HG03097 (cell line): Measurements from ENCODE around the gene ASPRV1.

Source experiments
- ATAC-seq: cut with Tn5 transposase; IDR thresholded peaks from one replicate; pipeline ENCODE4 v1.9.1; 2021; ENCODE audit not compliant: unreplicated experiment, low FRiP score

Gene ASPRV1

DNA sequence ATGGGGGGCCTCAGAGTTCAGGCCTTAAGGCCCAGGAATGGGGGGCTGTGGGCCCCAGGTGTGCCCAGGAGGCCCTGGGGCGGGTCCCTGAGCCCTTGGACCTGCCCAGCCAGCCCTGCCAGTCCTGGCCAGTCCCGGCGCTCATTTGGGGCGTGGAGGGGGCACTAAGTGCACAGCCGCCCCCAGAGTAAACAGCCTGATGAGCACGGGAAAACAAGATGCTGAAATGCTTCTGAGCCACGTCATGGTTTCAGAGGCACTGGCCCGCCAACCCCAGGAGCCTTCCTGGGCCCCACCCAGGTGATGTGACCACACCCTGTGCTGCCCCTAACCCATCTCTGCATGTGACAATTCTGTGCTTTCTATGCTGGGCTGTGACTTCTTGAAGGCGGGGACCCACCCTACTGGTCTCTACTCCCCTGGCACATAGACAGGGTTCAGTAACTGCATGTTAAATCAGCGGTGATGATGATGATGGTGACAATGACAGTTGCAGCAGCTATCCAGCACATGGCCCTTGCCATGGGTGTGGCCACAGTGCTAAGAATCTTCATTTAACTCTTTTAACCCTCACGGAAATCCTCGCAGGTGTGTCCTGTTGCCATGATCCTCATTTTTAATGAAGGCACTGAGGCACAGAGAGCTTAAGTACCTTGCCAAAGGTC is 28.1 kb upstream of the ASPRV1 start:
- ATAC-seq = no peak

GRCh38 chr2:69989009-69989408 is 27.6 kb upstream of the ASPRV1 start:
- ATAC-seq = no peak

DNA sequence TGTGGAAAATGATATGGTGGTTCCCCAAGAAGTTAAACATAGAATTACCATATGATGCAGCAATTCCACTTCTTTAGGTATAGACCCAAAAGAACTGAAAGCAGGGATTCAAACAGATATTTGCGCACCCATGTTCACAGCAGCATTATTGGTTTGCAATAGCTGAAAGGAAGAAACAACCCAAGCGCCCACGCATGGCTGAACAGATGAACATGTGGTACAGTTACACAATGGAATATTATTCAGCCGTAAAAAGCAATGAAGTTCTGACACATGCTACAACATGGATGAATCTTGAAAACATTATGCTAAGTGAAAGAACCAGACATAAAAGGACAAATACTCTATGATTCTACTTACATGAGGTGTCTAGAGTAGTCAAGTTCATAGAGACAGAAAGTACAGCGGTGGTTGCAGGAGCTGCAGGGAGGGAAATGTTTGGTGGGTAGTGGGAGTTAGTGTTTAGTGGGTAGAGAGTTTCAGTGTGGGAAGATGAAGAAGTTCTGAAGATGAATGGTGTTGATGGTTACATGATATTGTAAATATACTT is 26.7 kb upstream of the ASPRV1 start:
- ATAC-seq = no peak

GRCh38 chr2:69986691-69987090 is 25.3 kb upstream of the ASPRV1 start:
- ATAC-seq = no peak

GRCh38 chr2:69985688-69986087 is 24.3 kb upstream of the ASPRV1 start:
- no peak for ATAC-seq

DNA sequence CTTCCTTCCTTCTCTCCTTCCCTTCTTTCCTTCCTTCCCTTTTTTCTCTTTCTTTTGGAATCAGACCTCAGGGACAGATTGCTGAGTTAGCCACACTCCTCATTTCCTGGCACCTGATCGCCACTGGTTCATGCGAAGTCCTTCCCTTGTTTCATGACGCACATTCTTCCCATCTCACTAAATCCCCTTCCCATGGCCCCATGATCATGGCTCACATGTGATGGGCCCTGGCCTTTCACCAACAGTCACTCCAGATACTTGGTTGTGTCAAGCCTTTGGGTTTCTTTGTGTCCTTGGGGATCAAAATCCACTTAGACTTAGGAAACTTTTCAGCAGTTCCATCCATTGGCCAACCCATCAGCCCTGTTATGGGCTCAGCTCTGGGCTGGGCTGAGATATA is 23.8 kb upstream of the ASPRV1 start:
- no peak for ATAC-seq

GRCh38 chr2:69983392-69983966 is 22.0 kb upstream of the ASPRV1 start:
- ATAC-seq = no peak

GRCh38 chr2:69979902-69980807 is 18.7 kb upstream of the ASPRV1 start:
- ATAC-seq = no peak

DNA sequence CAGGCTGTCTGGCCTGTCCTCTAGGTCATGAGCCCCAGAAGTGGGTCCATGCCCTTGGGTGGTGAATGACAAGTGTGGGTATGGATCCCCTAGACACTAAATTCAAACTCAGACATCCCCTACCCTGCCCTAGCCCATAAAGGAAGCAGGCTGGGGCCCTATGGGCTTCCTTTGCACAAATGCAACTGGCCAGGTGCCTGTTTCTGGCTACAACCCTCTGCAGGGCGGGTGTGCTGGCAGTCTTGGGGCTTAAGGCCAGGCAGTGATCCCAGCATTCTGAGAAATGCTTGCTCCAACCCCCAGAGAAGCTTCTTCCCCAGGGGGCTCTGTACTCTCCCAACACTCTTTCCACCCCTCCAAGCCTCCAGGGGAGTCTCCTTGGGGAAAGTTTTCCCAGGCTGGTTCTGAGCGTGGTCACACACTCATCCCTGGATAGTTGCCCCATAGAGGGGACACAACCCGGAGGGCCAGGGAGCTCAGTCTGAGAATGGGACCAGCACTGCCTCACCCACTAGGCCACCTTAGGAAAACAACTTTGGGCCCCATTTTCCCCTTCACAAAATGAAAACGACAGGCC is 16.6 kb upstream of the ASPRV1 start:
- no peak for ATAC-seq

GRCh38 chr2:69977186-69977585 is 15.8 kb upstream of the ASPRV1 start:
- no peak for ATAC-seq

DNA sequence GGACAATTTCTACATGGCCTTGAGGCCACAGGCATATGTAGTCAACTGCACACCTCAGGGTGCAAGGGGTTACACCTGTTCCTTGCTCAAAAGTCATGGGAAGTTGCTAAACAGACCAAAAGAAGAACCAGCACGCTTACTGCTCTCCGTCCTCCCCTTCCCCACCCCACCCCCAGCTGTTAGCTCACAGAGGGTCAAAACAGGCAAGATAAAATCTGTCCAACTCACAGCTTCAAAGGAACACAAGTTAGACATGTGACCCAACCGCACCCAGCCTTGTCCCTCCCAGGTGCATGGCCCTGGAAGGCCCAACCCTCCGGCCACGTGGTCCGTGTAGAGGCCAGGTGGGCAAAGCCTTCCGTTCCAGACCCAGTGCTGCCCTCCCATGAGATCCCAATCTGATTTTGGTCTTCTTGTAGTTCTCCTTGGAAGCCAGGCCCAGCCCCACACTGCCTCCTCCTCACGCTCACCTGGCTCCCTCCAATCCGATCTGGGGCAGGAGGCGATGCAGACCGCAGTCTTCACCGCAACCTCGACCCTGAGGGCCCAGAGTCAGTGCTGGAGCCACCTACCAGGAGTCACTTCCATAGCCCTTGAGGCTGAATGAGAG is 14.5 kb upstream of the ASPRV1 start:
- ATAC-seq = no peak

DNA sequence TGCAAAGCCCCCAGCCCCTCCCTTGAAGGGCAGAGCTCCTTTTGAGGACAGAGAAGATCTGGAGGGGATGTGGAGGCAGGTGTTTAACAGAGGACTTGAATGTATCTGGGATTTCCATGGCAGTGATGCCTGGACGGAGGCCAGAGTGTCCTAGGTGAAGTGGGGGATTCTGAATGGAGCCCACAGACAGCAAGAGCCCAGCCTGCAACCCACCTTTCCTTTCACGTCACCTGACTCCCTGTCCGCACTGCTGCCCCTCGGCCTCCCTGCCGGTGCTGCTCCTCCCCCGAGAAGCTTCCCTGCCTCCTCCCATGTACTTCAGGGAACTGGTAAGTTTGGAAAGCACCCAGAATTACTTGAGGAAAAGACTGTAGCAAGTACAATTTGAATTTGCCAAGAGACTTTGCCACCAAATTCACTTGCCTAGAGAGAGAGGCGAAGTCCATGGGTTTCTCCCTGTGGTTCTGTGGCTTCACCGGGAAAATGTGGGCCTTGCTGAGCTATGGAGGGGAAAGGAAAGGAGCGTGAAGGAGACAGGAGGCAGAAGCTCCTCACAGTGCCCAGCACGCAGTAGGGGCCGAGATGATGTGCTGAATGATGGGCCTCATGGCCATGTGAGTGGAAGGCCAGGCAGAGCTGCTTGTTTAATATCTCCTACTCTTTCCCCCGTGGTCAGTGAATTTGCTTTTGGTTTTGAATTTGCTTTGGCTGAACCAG is 13.9 kb upstream of the ASPRV1 start:
- ATAC-seq = no peak

GRCh38 chr2:69973335-69973735 is 11.9 kb upstream of the ASPRV1 start:
- ATAC-seq = no peak

DNA sequence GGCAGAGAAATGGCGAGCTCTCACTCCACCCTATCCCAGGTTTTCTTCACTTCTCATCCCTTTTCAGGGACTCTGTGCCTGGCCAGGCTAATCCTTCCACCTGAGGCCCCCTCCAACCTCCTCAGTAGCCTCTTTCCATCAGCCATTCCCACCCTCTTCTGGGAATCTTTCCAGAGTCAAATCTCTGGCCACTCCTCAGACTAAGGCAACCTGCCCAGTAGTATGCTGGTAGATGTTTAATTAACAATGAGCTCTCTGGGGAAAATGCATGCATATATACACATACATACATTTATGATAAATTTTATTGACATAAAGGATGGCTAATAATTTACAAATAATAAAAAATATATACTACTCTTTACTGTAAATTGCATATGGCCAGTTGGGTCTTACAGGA is 11.4 kb upstream of the ASPRV1 start:
- no peak for ATAC-seq

DNA sequence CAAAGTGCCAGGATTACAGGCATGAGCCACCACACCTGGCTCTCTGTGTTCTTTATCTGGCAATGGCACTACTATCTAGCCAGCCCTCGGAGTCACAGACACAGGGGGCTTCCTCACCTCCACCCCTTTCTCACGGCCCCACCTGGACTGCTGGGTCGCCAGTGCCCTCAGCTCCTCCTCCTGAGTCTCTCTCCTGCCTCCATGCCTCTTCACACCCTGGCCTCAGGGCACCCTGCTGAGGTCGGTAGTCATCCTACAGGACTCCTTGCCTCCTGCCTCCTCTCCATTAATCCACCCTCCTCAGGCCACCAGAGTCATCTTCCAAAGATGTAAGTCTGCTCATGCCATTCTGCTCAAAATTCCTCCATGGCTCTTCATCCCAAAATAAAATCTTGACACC is 8.6 kb upstream of the ASPRV1 start:
- no peak for ATAC-seq

DNA sequence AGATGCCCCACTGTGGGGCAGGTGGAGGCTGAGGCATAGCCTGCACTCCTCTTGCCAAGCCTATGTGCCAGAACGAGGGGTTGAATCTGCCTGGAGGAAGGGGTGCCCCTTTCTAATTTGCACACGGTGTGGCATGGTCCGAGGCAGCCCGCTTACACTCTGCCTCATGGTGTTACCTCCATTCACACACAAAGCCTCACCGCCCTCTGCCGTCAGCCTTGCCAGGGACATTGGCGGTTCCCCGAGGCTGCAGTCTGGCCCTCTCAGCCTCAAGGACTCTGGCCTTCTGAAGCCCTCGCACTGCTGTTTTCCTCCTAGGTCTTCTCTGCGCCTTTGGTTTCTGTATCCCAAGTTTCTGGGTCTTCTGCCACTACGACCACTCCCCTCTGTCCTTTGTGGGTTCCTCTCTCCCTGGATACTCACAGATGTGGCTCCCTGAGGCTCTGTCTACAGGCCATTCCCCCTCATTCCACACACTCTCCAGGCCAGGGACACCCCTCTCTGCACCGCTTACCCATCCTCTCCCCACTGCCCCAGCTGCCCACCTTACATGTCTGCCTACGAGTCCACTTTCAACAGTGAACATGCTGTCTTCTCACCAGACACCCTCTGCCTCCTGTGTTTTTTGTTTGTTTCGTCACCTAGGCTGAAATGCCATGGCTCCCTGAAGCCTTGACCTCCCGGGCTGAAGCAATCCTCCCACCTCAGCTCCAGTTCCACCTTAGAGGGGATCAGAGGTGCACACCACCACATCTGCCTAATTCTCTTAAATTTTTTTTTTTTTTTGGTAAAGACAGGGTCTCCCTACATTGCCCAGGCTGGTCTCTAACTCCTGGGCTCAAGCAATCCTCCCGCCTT is 7.9 kb upstream of the ASPRV1 start:
- ATAC-seq = no peak

GRCh38 chr2:69968609-69969008 is 7.2 kb upstream of the ASPRV1 start:
- no peak for ATAC-seq

GRCh38 chr2:69966496-69966895 is 5.1 kb upstream of the ASPRV1 start:
- ATAC-seq = no peak
